Right lobe of liver (tissue), 6 donors: Measurements from ENCODE around the gene DDX17. TPM values are rescaled to one million over a fixed set of nuclear protein-coding genes. Genes with fewer than 3 reads are reported as not detected.

Source experiments
- ATAC-seq, 4 donors: fragments of 200-7000 bp; cut with Tn5 transposase; one replicate each; pipeline ENCODE4 v1.9.1; 2020; ENCODE audit warnings: mild to moderate bottlenecking in 4 of 4, moderate library complexity in 4 of 4
- DNase-seq, 3 donors: peaks; one replicate each; pipeline ENCODE4 v3.0.0-alpha.2; 2020
- H3K27ac ChIP-seq, 3 donors: fragments of 200-600 bp; one replicate each; pipeline ENCODE4 v1.8.0; 2022
- H3K27me3 ChIP-seq, 2 donors: fragments of 200-600 bp; one replicate each; pipeline ENCODE4 v1.8.0; 2022
- H3K36me3 ChIP-seq, 4 donors: fragments of 200-600 bp; sonication (generic) in 1 of 4; one replicate each; pipeline versions ENCODE4 v1.5.1 to v1.8.0; 2017 to 2022; ENCODE audit warnings: control low read depth in 1 of 4
- H3K4me1 ChIP-seq, 4 donors: fragments of 200-600 bp; sonication (generic) in 1 of 4; one replicate each; pipeline versions ENCODE4 v1.5.1 to v1.8.0; 2017 to 2022; ENCODE audit warnings: control low read depth in 1 of 4
- H3K4me3 ChIP-seq, 3 donors: fragments of 200-600 bp; one replicate each; pipeline ENCODE4 v1.8.0; 2022
- H3K9me3 ChIP-seq, 4 donors: fragments of 200-600 bp; sonication (generic) in 1 of 4; one replicate each; pipeline versions ENCODE4 v1.5.1 to v1.8.0; 2017 to 2022; ENCODE audit warnings: control low read depth in 1 of 4
- POLR2A ChIP-seq: fragments of 450-650 bp; IDR thresholded peaks from one replicate; pipeline ENCODE4 v1.6.1; 2017; ENCODE audit warnings: antibody characterized with exemption, mild to moderate bottlenecking
- WGBS: methylation state at CpG from one replicate; pipeline ENCODE4 v1.1.6; 2018; ENCODE audit warnings: low coverage, low lambda C conversion rate; ENCODE audit not compliant: insufficient coverage; ENCODE audit errors: missing lambda C conversion rate; 5-methylcytosine and 5-hydroxymethylcytosine counted together
- intact Hi-C, 2 donors: fragments of 100-400 bp; cut with DNase I; formaldehyde crosslinking; loops; one replicate each; pipeline versions ENCODE4 v1.11.2 to v1.14.1; 2022
- total RNA-seq, 6 experiments: library from RNA; depleted of rRNA in 2 of 6; stranded (reverse); fragments of >200 nt in 2 of 6; fragmentation: NEBNext Ultra II Directional in 3 of 6; extraction: Animal tissue kit (Norgen Biotek cat#: 25700) in 3 of 6; gene quantifications; one replicate each; pipeline versions ENCODE4 v1.1.0 to v1.2.4, GENCODE V29; 2016 to 2023
- TF ChIP-seq, protein P1 (sequence below), 4 donors: fragments of 200-600 bp in 3 of 4; fragments of 450-650 bp in 1 of 4; IDR thresholded peaks; one replicate each; pipeline versions ENCODE4 v1.5.1 to v1.8.0; 2016 to 2022; ENCODE audit warnings: antibody characterized with exemption in 4 of 4, mild to moderate bottlenecking in 2 of 4
- donor health status: DM: no; HTN: yes; CAD: no.
- donor health status: DM: no; HTN: no; CAD: no.
- donor health status: DM: no; HTN: no; CAD: no.
- donor health status: DM: no; HTN: yes; CAD: no.
- donor health status: DM: no; HTN: yes; CAD: no.

The DDX17 gene
- total RNA-seq, 6 experiments from 2014 or later, result 128 to 205 (median 184) TPM

- H3K27me3 ChIP-seq, result peaks cover 7% of the 10 kb centered on the region in 2 donors
- peaks cover 0 to 9% (median 0%) of the 10 kb centered on the region in 4 donors for H3K4me1 ChIP-seq
- DNase-seq (no peak), ATAC-seq (no peak)
- H3K27ac ChIP-seq, result no peak overlapping the region
- no peak overlapping the region for H3K4me3 ChIP-seq
- 57% methylated on average over 4 of the region's 4 CpGs for WGBS
- intact Hi-C loops, result no loop called here
- H3K36me3 ChIP-seq, result no peaks in the 10 kb centered on the region
- TF ChIP-seq POLR2A, result no peak
- TF ChIP-seq, protein P1, sequence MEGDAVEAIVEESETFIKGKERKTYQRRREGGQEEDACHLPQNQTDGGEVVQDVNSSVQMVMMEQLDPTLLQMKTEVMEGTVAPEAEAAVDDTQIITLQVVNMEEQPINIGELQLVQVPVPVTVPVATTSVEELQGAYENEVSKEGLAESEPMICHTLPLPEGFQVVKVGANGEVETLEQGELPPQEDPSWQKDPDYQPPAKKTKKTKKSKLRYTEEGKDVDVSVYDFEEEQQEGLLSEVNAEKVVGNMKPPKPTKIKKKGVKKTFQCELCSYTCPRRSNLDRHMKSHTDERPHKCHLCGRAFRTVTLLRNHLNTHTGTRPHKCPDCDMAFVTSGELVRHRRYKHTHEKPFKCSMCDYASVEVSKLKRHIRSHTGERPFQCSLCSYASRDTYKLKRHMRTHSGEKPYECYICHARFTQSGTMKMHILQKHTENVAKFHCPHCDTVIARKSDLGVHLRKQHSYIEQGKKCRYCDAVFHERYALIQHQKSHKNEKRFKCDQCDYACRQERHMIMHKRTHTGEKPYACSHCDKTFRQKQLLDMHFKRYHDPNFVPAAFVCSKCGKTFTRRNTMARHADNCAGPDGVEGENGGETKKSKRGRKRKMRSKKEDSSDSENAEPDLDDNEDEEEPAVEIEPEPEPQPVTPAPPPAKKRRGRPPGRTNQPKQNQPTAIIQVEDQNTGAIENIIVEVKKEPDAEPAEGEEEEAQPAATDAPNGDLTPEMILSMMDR (IDR thresholded peaks at IDR 0.05), result no peak
- H3K9me3 ChIP-seq, result no peaks in the 10 kb centered on the region
Observed at GRCh38 chr22:38451864-38452263, 54.2 kb downstream of the DDX17 start.

DNA sequence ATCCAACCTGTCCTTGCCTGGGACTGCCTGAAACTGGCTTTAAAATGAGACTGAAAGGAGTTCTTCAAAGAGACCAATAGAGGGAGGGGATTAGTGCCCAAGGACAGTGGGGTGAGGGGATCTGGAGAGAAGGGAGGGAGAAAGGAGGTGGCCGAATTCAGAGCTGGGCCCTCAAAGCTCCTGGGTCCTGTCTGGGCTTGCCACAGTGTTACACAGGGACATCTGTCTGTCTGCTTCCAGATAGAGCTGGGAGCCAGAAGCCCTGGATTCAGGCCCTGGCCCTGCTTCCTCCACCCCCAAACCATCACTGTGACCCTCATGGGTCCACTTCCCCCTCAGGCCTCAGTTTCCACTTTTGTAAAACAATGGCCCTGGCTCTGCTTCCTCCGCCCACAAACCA, 54.7 kb downstream of the DDX17 start:
- intact Hi-C loops, result no loop called here
- Histone ChIP-seq H3K36me3 (no peaks in the 10 kb centered on the region), H3K9me3 (no peaks in the 10 kb centered on the region), H3K4me1 (peaks cover 0 to 9% (median 0%) of the 10 kb centered on the region in 4 donors), H3K27ac (no peak overlapping the region), H3K4me3 (no peak overlapping the region), H3K27me3 (peaks cover 7% of the 10 kb centered on the region in 2 donors)
- 90% methylated on average over 2 of the region's 2 CpGs for WGBS
- ATAC-seq (no peak), DNase-seq (no peak)
- TF ChIP-seq POLR2A, result no peak
- TF ChIP-seq, protein P1 (IDR thresholded peaks at IDR 0.05), result no peak

GRCh38 chr22:38450234-38450797, 55.8 kb downstream of the DDX17 start:
- H3K4me3 ChIP-seq, result no peak overlapping the region
- ATAC-seq (no peak), DNase-seq (no peak)
- H3K9me3 ChIP-seq, result no peaks in the 10 kb centered on the region
- WGBS, result 25% methylated on average over 3 of the region's 11 CpGs
- H3K27me3 ChIP-seq, result no peaks in the 10 kb centered on the region
- H3K4me1 ChIP-seq, result peaks cover 0 to 5% (median 0%) of the 10 kb centered on the region in 4 donors
- TF ChIP-seq, protein P1 (IDR thresholded peaks at IDR 0.05), result no peak
- TF ChIP-seq POLR2A, result no peak
- no peak overlapping the region for H3K27ac ChIP-seq
- intact Hi-C loops, result no loop called here
- no peaks in the 10 kb centered on the region for H3K36me3 ChIP-seq

DNA sequence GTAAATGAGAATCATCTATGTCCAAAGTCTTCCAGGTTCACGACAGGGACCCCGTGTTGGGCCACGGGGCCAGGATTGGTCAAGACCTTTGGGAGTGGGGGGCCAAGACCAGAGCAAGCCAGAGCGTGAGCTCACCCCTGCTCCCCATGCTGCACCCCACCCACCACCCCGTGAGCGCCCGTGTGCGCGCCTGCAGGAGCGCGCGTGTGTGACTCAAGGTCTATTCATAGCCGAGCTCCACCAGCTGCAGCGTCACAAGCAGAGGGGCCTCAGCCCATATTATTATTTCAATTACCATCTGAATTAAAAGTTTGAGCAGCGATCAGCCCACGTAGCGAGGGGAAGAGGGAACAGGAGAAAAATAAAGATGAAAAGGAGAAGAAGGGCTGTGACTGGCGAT, 56.3 kb downstream of the DDX17 start:
- no peaks in the 10 kb centered on the region for H3K27me3 ChIP-seq
- no peak overlapping the region for H3K4me3 ChIP-seq
- no peaks in the 10 kb centered on the region for H3K9me3 ChIP-seq
- TF ChIP-seq, protein P1 (IDR thresholded peaks at IDR 0.05), result no peak
- TF ChIP-seq POLR2A, result no peak
- H3K36me3 ChIP-seq, result no peaks in the 10 kb centered on the region
- intact Hi-C loops, result no loop called here
- H3K27ac ChIP-seq, result no peak overlapping the region
- no peak for ATAC-seq
- DNase-seq, result no peak
- WGBS, result 46% methylated on average over 5 of the region's 18 CpGs
- H3K4me1 ChIP-seq, result peaks cover 0 to 4% (median 0%) of the 10 kb centered on the region in 4 donors
